GM21529 (cell line): ENCODE results near the gene CELF1.
A peak's percentile ranks its signal among the peaks of the same experiment; 100 is the strongest.

Source experiments
- ATAC-seq: cut with Tn5 transposase; IDR thresholded peaks from one replicate; pipeline ENCODE4 v1.9.1; 2021; ENCODE audit not compliant: unreplicated experiment

The CELF1 gene

GRCh38 chr11:47426062-47426956 lies 126.6 kb downstream of the CELF1 start, which contains the start of gene PSMC3:
Gene PSMC3 (minus strand): TSS chr11:47426439. CDS start chr11:47426279, 160 bp downstream.
- peak; percentile 95 for ATAC-seq

DNA sequence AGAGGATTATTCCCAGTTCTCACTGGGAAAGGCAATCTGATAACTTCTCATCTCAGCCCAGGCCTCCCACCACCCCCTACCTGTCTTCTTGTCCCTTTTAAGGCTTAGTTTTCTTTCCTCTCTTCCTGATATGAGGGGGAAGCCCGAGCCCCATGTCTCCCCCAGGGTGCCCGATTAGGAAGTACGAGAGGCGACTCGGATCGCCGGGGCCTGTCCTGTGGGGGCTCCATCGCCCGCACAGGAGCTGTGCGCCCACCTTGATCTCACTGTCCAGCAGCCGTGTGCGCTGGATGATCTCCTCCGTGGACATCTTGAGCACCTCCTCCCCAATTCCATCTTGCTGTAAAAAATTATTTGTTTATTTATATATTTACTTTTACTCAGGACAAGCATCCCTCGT lies 127.3 kb downstream of the CELF1 start:
- no peak for ATAC-seq

DNA sequence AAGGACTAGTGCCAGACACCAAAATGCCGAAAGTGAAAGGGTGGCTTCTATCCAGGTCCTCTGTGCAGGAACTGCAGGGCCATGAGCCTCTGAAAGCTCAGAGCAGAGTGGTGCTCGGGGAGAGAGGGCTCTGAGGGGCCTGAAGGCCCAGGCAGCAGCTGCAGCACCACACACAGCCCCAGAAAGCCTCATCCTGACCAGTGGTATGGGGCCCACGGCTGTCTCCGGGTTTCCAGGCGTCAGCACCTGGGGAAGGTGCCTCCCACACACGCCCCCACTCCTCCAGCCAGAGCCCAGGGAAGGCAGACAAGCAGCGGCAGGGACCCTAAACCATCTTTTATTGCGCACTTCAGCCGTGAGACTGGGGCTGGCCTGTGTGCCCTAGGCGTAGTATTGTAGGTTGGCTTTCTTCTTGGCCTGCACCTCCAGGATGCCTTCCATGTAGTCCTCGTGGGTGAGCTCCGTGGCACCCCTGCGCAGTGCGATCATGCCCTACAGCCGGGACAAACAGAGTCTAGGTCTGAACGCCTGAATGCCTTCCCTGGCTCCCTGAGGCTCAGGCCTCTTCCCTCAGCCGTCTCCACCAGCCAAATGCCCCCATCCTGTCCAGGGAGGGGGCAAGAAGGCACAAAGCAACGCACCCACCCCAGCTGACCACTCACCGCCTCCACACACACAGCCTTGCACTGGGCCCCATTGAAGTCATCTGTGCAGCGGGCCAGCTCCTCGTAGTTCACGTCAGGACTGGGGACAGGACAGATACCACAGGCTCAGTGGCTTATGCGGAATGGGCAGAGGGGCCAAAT lies 134.3 kb downstream of the CELF1 start:
- no peak for ATAC-seq

DNA sequence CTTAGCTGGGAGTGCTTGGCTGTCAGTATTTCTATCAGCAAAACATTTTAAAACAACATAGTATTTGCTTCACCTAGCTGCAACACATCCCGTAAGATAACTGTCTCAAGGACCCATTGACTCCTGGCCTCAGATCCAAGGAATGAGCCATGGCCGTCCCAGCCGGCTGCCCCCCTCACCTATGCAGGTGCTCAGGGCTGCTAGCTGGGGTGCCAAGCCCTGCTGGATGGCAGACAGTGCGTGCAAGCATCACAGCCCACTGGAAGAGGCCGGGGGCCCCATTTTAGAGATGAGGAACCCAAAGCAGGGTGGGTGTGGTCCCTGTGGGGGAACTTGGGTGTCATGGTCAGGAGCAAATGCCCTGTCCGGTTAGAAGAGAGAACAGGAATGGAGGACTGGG lies 135.2 kb downstream of the CELF1 start:
- ATAC-seq, result no peak

DNA sequence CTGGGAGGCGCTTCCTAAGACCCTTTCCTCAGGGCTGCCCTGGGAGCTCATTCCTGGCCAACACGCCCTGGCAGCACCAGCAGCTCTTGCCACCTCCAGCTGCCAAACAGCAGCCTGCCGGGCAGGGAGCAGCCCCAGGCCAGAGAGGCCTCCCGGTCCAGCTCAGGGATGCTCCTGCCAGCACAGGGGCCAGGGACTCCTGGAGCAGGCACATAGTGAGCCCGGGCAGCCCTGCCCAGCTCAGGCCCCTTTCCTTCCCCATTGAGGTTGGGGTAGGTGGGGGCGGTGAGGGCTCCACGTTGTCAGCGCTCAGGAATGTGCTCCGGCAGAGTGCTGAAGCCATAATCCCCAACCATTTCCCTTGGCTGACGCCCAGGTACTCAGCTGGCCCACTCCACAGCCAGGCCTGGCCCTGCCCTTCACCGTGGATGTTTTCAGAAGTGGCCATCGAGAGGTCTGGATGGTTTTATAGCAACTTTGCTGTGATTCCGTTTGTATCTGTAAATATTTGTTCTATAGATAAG lies 136.9 kb downstream of the CELF1 start:
- ATAC-seq, result no peak
